Stomach (tissue), 4 donors: Measurements from ENCODE around the gene SLC4A11.

ENCODE experiments used
- CTCF ChIP-seq, 7 experiments: fragments of 450-650 bp in 4 of 7; fragments of 200-600 bp in 3 of 7; sonication (generic) in 3 of 7; IDR thresholded peaks; one replicate each; pipeline ENCODE4 v1.5.1; 2016 to 2019; ENCODE audit warnings: antibody characterized with exemption in 7 of 7, control low read depth in 2 of 7, mild to moderate bottlenecking in 1 of 7
- EP300 ChIP-seq: sonication (generic); formaldehyde crosslinking; IDR thresholded peaks from one replicate; pipeline ENCODE4 v1.6.1; 2017; ENCODE audit warnings: antibody characterized with exemption
- POLR2AphosphoS5 ChIP-seq, 3 donors: sonication (generic); formaldehyde crosslinking; IDR thresholded peaks; one replicate each; pipeline ENCODE4 v1.6.1; 2016; ENCODE audit warnings: antibody characterized with exemption in 3 of 3

- TF ChIP-seq CTCF (IDR thresholded peaks at IDR 0.05), result no peak
- TF ChIP-seq POLR2AphosphoS5 (IDR thresholded peaks at IDR 0.05), result peak in 1 of 3 donors; percentile 20
- TF ChIP-seq EP300, result no peak
These were observed 17.4 kb downstream of the SLC4A11 start for GRCh38 chr20:3221398-3222226.
